ENCODE measurements around the gene IGSF3.
"Not testable (repeated sequence)": the region's sequence is repeated elsewhere in the genome, so short reads cannot be mapped to it uniquely, and the experiment has no call there.

DNA sequence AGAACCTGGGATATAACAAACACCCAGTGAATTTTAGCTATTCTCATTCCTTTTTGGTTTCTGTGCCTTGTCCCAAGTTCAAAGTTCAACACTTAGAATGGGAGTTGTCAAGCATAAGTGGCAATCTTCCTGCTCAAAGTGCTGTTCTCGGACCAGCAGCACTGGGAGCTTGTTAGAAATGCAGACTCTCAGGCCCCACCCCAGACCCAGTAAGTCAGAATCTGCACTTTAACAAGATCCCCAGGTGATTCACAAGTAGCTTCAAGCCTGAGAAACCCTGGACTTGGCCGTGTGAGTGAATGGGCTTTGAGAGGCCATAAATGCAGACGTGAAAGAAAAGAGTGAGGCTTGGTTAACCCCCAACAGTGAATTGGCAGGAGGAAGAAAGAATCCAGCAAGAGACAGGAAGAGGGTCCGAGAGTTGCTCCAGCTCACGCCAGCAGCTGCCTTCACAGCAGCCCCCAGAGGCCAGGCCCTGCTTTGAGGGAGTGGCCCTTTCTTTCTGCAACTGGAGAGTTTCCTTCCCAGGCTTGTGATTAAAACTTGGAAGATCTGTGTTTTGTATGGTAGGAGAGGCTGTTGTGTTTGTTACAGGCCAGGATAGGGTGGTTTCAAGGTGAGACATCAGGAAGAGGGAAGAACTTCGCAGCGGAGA is 75.5 kb downstream of the IGSF3 start:
- TF ChIP-seq, protein P1, sequence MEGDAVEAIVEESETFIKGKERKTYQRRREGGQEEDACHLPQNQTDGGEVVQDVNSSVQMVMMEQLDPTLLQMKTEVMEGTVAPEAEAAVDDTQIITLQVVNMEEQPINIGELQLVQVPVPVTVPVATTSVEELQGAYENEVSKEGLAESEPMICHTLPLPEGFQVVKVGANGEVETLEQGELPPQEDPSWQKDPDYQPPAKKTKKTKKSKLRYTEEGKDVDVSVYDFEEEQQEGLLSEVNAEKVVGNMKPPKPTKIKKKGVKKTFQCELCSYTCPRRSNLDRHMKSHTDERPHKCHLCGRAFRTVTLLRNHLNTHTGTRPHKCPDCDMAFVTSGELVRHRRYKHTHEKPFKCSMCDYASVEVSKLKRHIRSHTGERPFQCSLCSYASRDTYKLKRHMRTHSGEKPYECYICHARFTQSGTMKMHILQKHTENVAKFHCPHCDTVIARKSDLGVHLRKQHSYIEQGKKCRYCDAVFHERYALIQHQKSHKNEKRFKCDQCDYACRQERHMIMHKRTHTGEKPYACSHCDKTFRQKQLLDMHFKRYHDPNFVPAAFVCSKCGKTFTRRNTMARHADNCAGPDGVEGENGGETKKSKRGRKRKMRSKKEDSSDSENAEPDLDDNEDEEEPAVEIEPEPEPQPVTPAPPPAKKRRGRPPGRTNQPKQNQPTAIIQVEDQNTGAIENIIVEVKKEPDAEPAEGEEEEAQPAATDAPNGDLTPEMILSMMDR (conservative IDR thresholded peaks at IDR 0.05; ENCODE audit: low read depth in 2 of 2): not testable (repeated sequence)
- not testable (repeated sequence) for TF ChIP-seq EZH2phosphoT487 (IDR thresholded peaks at IDR 0.05; ENCODE audit: unreplicated experiment); EZH2 (IDR thresholded peaks at IDR 0.05; ENCODE audit: low read depth, unreplicated experiment); JUNB (IDR thresholded peaks at IDR 0.05; ENCODE audit: unreplicated experiment); NANOG (IDR thresholded peaks at IDR 0.05; ENCODE audit: borderline replicate concordance)
